ENCODE measurements around the gene C8A. TPM values are rescaled to one million over a fixed set of nuclear protein-coding genes. Genes with fewer than 3 reads are reported as not detected.

The C8A gene
- total and polyA plus RNA-seq, 4 experiments from 2014 or later, result not detected

- no peak overlapping the region for H3K4me3 Mint-ChIP-seq
Measured at GRCh38 chr1:56964349-56965017, 109.9 kb downstream of the C8A start.

GRCh38 chr1:56965191-56965590, 110.6 kb downstream of the C8A start:
- Mint-ChIP-seq H3K27ac (peak overlapping the region in 1 of 7 donors; percentile 11), H3K4me3 (no peak overlapping the region), H3K36me3 (no peaks in the 10 kb centered on the region), H3K27me3 (peaks cover 4 to 5% of the 10 kb centered on the region in 2 donors), H3K9me3 (peaks cover 0 to 5% (median under 1%) of the 10 kb centered on the region in 8 donors), H3K4me1 (no peaks in the 10 kb centered on the region)
- Histone ChIP-seq H3K27me3 (ENCODE audit: insufficient read depth, low read length) (no peaks in the 10 kb centered on the region), H3K9me3 (ENCODE audit: control insufficient read depth in 1 of 2, low read length in 2 of 2) (no peaks in the 10 kb centered on the region), H3K36me3 (ENCODE audit: insufficient read depth, low read length) (no peaks in the 10 kb centered on the region), H3K27ac (ENCODE audit: low read depth, low read length) (no peak overlapping the region), H3K4me1 (ENCODE audit: insufficient read depth, low read length) (no peaks in the 10 kb centered on the region), H3K4me3 (ENCODE audit: low read length in 2 of 2) (no peak overlapping the region)
- POLR2A ChIA-PET (ENCODE audit: partially characterized antibody), result no interaction called here
- intact Hi-C loops (cut with micrococcal nuclease), result no loop called here
- CTCF ChIA-PET (ENCODE audit: partially characterized antibody), result no interaction called here
- no peak for DNase-seq

More at GRCh38 chr1:56964349-56965017, 109.9 kb downstream of the C8A start:
- H3K27ac Mint-ChIP-seq, result no peak overlapping the region
- peaks cover 4 to 5% of the 10 kb centered on the region in 2 donors for H3K27me3 Mint-ChIP-seq
- DNase-seq, result no peak
- Histone ChIP-seq H3K4me3 (ENCODE audit: low read length in 2 of 2) (no peak overlapping the region), H3K27me3 (ENCODE audit: insufficient read depth, low read length) (no peaks in the 10 kb centered on the region), H3K9me3 (ENCODE audit: control insufficient read depth in 1 of 2, low read length in 2 of 2) (no peaks in the 10 kb centered on the region), H3K27ac (ENCODE audit: low read depth, low read length) (no peak overlapping the region), H3K4me1 (ENCODE audit: insufficient read depth, low read length) (no peaks in the 10 kb centered on the region), H3K36me3 (ENCODE audit: insufficient read depth, low read length) (no peaks in the 10 kb centered on the region)
- no peaks in the 10 kb centered on the region for H3K36me3 Mint-ChIP-seq
- H3K9me3 Mint-ChIP-seq, result peaks cover 0 to 5% (median under 1%) of the 10 kb centered on the region in 8 donors
- ChIA-PET POLR2A (ENCODE audit: partially characterized antibody) (no interaction called here), CTCF (ENCODE audit: partially characterized antibody) (no interaction called here)
- no peaks in the 10 kb centered on the region for H3K4me1 Mint-ChIP-seq
- intact Hi-C loops (cut with micrococcal nuclease), result no loop called here

- H3K4me3 Mint-ChIP-seq, result no peak within 1 kb of the TSS
- H3K27ac Mint-ChIP-seq, result peak within 1 kb of the TSS in 1 of 7 donors; percentile 11
- Histone ChIP-seq H3K27ac (ENCODE audit: low read depth, low read length) (no peak within 1 kb of the TSS), H3K9me3 (ENCODE audit: control insufficient read depth in 1 of 2, low read length in 2 of 2) (no peaks in the 10 kb centered on the region), H3K36me3 (ENCODE audit: insufficient read depth, low read length) (no peaks in the 10 kb centered on the region), H3K4me1 (ENCODE audit: insufficient read depth, low read length) (no peaks in the 10 kb centered on the region), H3K4me3 (ENCODE audit: low read length in 2 of 2) (no peak within 1 kb of the TSS), H3K27me3 (ENCODE audit: insufficient read depth, low read length) (no peaks in the 10 kb centered on the region)
- H3K36me3 Mint-ChIP-seq, result no peaks in the 10 kb centered on the region
- DNase-seq, result no peak
- ChIA-PET POLR2A (ENCODE audit: partially characterized antibody) (no interaction called here), CTCF (ENCODE audit: partially characterized antibody) (no interaction called here)
- no peaks in the 10 kb centered on the region for H3K4me1 Mint-ChIP-seq
- intact Hi-C loops (cut with micrococcal nuclease), result no loop called here
- H3K27me3 Mint-ChIP-seq, result peaks cover 4 to 5% of the 10 kb centered on the region in 2 donors
- peaks cover 0 to 6% (median 1%) of the 10 kb centered on the region in 8 donors for H3K9me3 Mint-ChIP-seq
Measured at GRCh38 chr1:56965916-56966697, 111.5 kb downstream of the C8A start, which contains the start of gene C8B. TSS of gene C8B (minus strand) at chr1:56966015. CDS start at chr1:56965948, 67 bp downstream.

GRCh38 chr1:56966698-56966999, 112.1 kb downstream of the C8A start:
- Histone ChIP-seq H3K27me3 (ENCODE audit: insufficient read depth, low read length) (no peaks in the 10 kb centered on the region), H3K9me3 (ENCODE audit: control insufficient read depth in 1 of 2, low read length in 2 of 2) (no peaks in the 10 kb centered on the region), H3K36me3 (ENCODE audit: insufficient read depth, low read length) (no peaks in the 10 kb centered on the region), H3K27ac (ENCODE audit: low read depth, low read length) (no peak overlapping the region), H3K4me3 (ENCODE audit: low read length in 2 of 2) (no peak overlapping the region), H3K4me1 (ENCODE audit: insufficient read depth, low read length) (no peaks in the 10 kb centered on the region)
- ChIA-PET POLR2A (ENCODE audit: partially characterized antibody) (no interaction called here), CTCF (ENCODE audit: partially characterized antibody) (no interaction called here)
- no peak overlapping the region for H3K4me3 Mint-ChIP-seq
- H3K27me3 Mint-ChIP-seq, result peaks cover 4 to 5% of the 10 kb centered on the region in 2 donors
- H3K36me3 Mint-ChIP-seq, result no peaks in the 10 kb centered on the region
- DNase-seq, result no peak
- H3K4me1 Mint-ChIP-seq, result no peaks in the 10 kb centered on the region
- intact Hi-C loops (cut with micrococcal nuclease), result no loop called here
- H3K9me3 Mint-ChIP-seq, result peaks cover 0 to 6% (median 1%) of the 10 kb centered on the region in 8 donors
- H3K27ac Mint-ChIP-seq, result no peak overlapping the region

GRCh38 chr1:56967355-56967754, 112.8 kb downstream of the C8A start:
- no peak for DNase-seq
- no peak overlapping the region for H3K27ac Mint-ChIP-seq
- H3K36me3 ChIP-seq (ENCODE audit: insufficient read depth, low read length), result no peaks in the 10 kb centered on the region
- H3K4me3 ChIP-seq (ENCODE audit: low read length in 2 of 2), result no peak overlapping the region
- ChIA-PET CTCF (ENCODE audit: partially characterized antibody) (no interaction called here), POLR2A (ENCODE audit: partially characterized antibody) (no interaction called here)
- H3K27me3 ChIP-seq (ENCODE audit: insufficient read depth, low read length), result no peaks in the 10 kb centered on the region
- no peaks in the 10 kb centered on the region for H3K4me1 ChIP-seq (ENCODE audit: insufficient read depth, low read length)
- no peaks in the 10 kb centered on the region for H3K4me1 Mint-ChIP-seq
- H3K4me3 Mint-ChIP-seq, result no peak overlapping the region
- H3K36me3 Mint-ChIP-seq, result no peaks in the 10 kb centered on the region
- no peak overlapping the region for H3K27ac ChIP-seq (ENCODE audit: low read depth, low read length)
- peaks cover 0 to 6% (median 1%) of the 10 kb centered on the region in 8 donors for H3K9me3 Mint-ChIP-seq
- H3K9me3 ChIP-seq (ENCODE audit: control insufficient read depth in 1 of 2, low read length in 2 of 2), result no peaks in the 10 kb centered on the region
- peaks cover 3 to 5% of the 10 kb centered on the region in 2 donors for H3K27me3 Mint-ChIP-seq
- intact Hi-C loops (cut with micrococcal nuclease), result no loop called here

Other genes with a start within 250 kb of the C8A start
- not detected for gene PRKAA2, start 209.5 kb upstream of the C8A start, total RNA-seq
- not detected for gene PRKAA2, start 209.5 kb upstream of the C8A start, polyA plus RNA-seq
- not detected for gene FYB2, start 35.4 kb upstream of the C8A start, total RNA-seq
- gene FYB2, start 35.4 kb upstream of the C8A start, polyA plus RNA-seq, result not detected
- not detected for gene C8B, start 111.2 kb downstream of the C8A start, total RNA-seq
- gene C8B, start 111.2 kb downstream of the C8A start, polyA plus RNA-seq, result not detected

Measured in CD4-positive, alpha-beta memory T cell (primary cell).